ENCODE results near the gene EIF3J. TPM values are rescaled to one million over a fixed set of nuclear protein-coding genes. Genes with fewer than 3 reads are reported as not detected.
"Not testable (repeated sequence)": the region's sequence is repeated elsewhere in the genome, so short reads cannot be mapped to it uniquely, and the experiment has no call there.

Gene EIF3J
- total RNA-seq, 1 donor from 2014 or later, result 75.8 TPM

GRCh38 chr15:44525018-44525417 lies 11.9 kb upstream of the EIF3J start:
- Mint-ChIP-seq H3K4me1 (ENCODE audit: low read depth) (peaks cover 4% of the 10 kb centered on the region), H3K36me3 (ENCODE audit: insufficient read depth) (peaks cover 3% of the 10 kb centered on the region), H3K27me3 (no peaks in the 10 kb centered on the region), H3K4me3 (ENCODE audit: low read depth) (no peak overlapping the region), H3K9me3 (ENCODE audit: low read depth) (no peaks in the 10 kb centered on the region), H3K27ac (no peak overlapping the region)
- no peak for DNase-seq (ENCODE audit: low spot score, unreplicated experiment)
- no peak for TF ChIP-seq CTCF (IDR thresholded peaks at IDR 0.05; ENCODE audit: unreplicated experiment)

GRCh38 chr15:44527241-44527640 lies 9.7 kb upstream of the EIF3J start:
- Mint-ChIP-seq H3K4me1 (ENCODE audit: low read depth) (peaks cover 4% of the 10 kb centered on the region), H3K27me3 (no peaks in the 10 kb centered on the region), H3K36me3 (ENCODE audit: insufficient read depth) (peaks cover 5% of the 10 kb centered on the region), H3K4me3 (ENCODE audit: low read depth) (no peak overlapping the region), H3K9me3 (ENCODE audit: low read depth) (no peaks in the 10 kb centered on the region), H3K27ac (no peak overlapping the region)
- DNase-seq (ENCODE audit: low spot score, unreplicated experiment), result no peak
- TF ChIP-seq CTCF (IDR thresholded peaks at IDR 0.05; ENCODE audit: unreplicated experiment), result no peak

- DNase-seq (ENCODE audit: low spot score, unreplicated experiment), result no peak
- no peak for TF ChIP-seq CTCF (IDR thresholded peaks at IDR 0.05; ENCODE audit: unreplicated experiment)
- Mint-ChIP-seq H3K4me1 (ENCODE audit: low read depth) (peaks cover 4% of the 10 kb centered on the region), H3K36me3 (ENCODE audit: insufficient read depth) (peaks cover 7% of the 10 kb centered on the region), H3K9me3 (ENCODE audit: low read depth) (no peaks in the 10 kb centered on the region), H3K27ac (peak overlapping the region; percentile 2), H3K4me3 (ENCODE audit: low read depth) (no peak overlapping the region), H3K27me3 (no peaks in the 10 kb centered on the region)
These were observed 6.9 kb upstream of the EIF3J start for GRCh38 chr15:44529864-44530604.

- H3K36me3 Mint-ChIP-seq (ENCODE audit: insufficient read depth), result peaks cover 7% of the 10 kb centered on the region
- DNase-seq (ENCODE audit: low spot score, unreplicated experiment), result no peak
- H3K4me3 Mint-ChIP-seq (ENCODE audit: low read depth), result no peak overlapping the region
- H3K27me3 Mint-ChIP-seq, result no peaks in the 10 kb centered on the region
- peak overlapping the region; percentile 61 for H3K27ac Mint-ChIP-seq
- H3K4me1 Mint-ChIP-seq (ENCODE audit: low read depth), result peaks cover 6% of the 10 kb centered on the region
- no peaks in the 10 kb centered on the region for H3K9me3 Mint-ChIP-seq (ENCODE audit: low read depth)
- no peak for TF ChIP-seq CTCF (IDR thresholded peaks at IDR 0.05; ENCODE audit: unreplicated experiment)
These were observed 6.3 kb upstream of the EIF3J start for GRCh38 chr15:44530653-44531052.

- H3K27me3 Mint-ChIP-seq; H3K9me3 Mint-ChIP-seq (ENCODE audit: low read depth); DNase-seq (ENCODE audit: low spot score, unreplicated experiment); H3K36me3 Mint-ChIP-seq (ENCODE audit: insufficient read depth): not testable (repeated sequence)
- Mint-ChIP-seq H3K27ac (peak overlapping the region; percentile 16), H3K4me1 (ENCODE audit: low read depth) (peaks cover 11% of the 10 kb centered on the region), H3K4me3 (ENCODE audit: low read depth) (peak overlapping the region; percentile 24)
These were observed 4.7 kb upstream of the EIF3J start for GRCh38 chr15:44532275-44532674.

- Mint-ChIP-seq H3K27me3 (no peaks in the 10 kb centered on the region), H3K36me3 (ENCODE audit: insufficient read depth) (peaks cover 7% of the 10 kb centered on the region), H3K9me3 (ENCODE audit: low read depth) (no peaks in the 10 kb centered on the region), H3K4me1 (ENCODE audit: low read depth) (peaks cover 8% of the 10 kb centered on the region), H3K4me3 (ENCODE audit: low read depth) (no peak overlapping the region), H3K27ac (peak overlapping the region; percentile 16)
- DNase-seq (ENCODE audit: low spot score, unreplicated experiment), result no peak
- TF ChIP-seq CTCF (IDR thresholded peaks at IDR 0.05; ENCODE audit: unreplicated experiment), result peak; percentile 20
These were observed 4.3 kb upstream of the EIF3J start for GRCh38 chr15:44532689-44533088.
